Caco-2 (cell line): Measurements from ENCODE around the gene FOSL2. TPM values are rescaled to one million over a fixed set of nuclear protein-coding genes. Genes with fewer than 3 reads are reported as not detected.

Source experiments
- BruUV-seq: library from RNA; stranded (reverse); fragments of 400-500 nt; replicated peaks from 2 replicates; lab custom pipeline; 2021; lab: Mats Ljungman, UMichigan
- CTCF ChIA-PET: fragments of 300-600 bp; sonication (Branson Sonifier 250); formaldehyde crosslinking; loops from one replicate; lab custom pipeline; 2022; ENCODE audit warnings: antibody characterized with exemption; lab: Charles Lee
- POLR2A ChIA-PET: fragments of 300-600 bp; sonication (Branson Sonifier 250); formaldehyde crosslinking; loops from one replicate; lab custom pipeline; 2022; ENCODE audit warnings: antibody characterized with exemption; lab: Charles Lee
- DNase-seq, 2 experiments: peaks; one replicate each; pipeline versions ENCODE4 v3.0.0 to v3.0.0-alpha.2; 2020 to 2022
- H3K27me3 ChIP-seq: replicated peaks from 2 replicates; pipeline ENCODE4 v1.6.0; 2011; ENCODE audit warnings: low read length; ENCODE audit not compliant: control insufficient read depth, insufficient read depth
- H3K36me3 ChIP-seq: 2 replicates; pipeline ENCODE4 v1.5.1; 2011; ENCODE audit warnings: low read length; ENCODE audit not compliant: control insufficient read depth, insufficient read depth
- H3K4me1 ChIP-seq: fragments of 250-450 bp; sonication (Bioruptor Pico); 2 replicates; pipeline ENCODE4 v1.5.1; 2020; ENCODE audit warnings: mild to moderate bottlenecking
- H3K4me3 ChIP-seq: 2 replicates; pipeline ENCODE4 v1.5.1; 2011; ENCODE audit warnings: low read depth, mild to moderate bottlenecking, control low read depth, low read length
- H3K9me3 ChIP-seq: fragments of 250-450 bp; sonication (Bioruptor Pico); 2 replicates; pipeline ENCODE4 v1.5.1; 2020; ENCODE audit warnings: mild to moderate bottlenecking, moderate library complexity
- H3K27ac Mint-ChIP-seq: one replicate; pipeline ENCODE4 v1.8.0; 2022; ENCODE audit warnings: mixed read lengths; ENCODE audit not compliant: unreplicated experiment
- H3K27me3 Mint-ChIP-seq: one replicate; pipeline ENCODE4 v1.8.0; 2022; ENCODE audit warnings: mixed read lengths; ENCODE audit not compliant: insufficient read depth, unreplicated experiment
- H3K36me3 Mint-ChIP-seq: one replicate; pipeline ENCODE4 v1.8.0; 2022; ENCODE audit warnings: mild to moderate bottlenecking, mixed read lengths; ENCODE audit not compliant: insufficient read depth, unreplicated experiment
- H3K4me1 Mint-ChIP-seq: one replicate; pipeline ENCODE4 v1.8.0; 2022; ENCODE audit warnings: low read depth, mixed read lengths; ENCODE audit not compliant: unreplicated experiment
- H3K4me3 Mint-ChIP-seq: one replicate; pipeline ENCODE4 v1.8.0; 2022; ENCODE audit warnings: mild to moderate bottlenecking, moderate library complexity, mixed read lengths; ENCODE audit not compliant: unreplicated experiment
- H3K9me3 Mint-ChIP-seq: one replicate; pipeline ENCODE4 v1.8.0; 2022; ENCODE audit warnings: mixed read lengths; ENCODE audit not compliant: unreplicated experiment
- intact Hi-C: fragments of 100-400 bp; cut with micrococcal nuclease; formaldehyde crosslinking; loops from one replicate; pipeline ENCODE4 v1.10.0; 2022; ENCODE audit not compliant: unreplicated experiment
- total RNA-seq: library from RNA; stranded (reverse); gene quantifications from 2 replicates; pipeline ENCODE4 v1.2.3, GENCODE V29; 2022
- TF ChIP-seq, protein P1 (sequence below), 2 experiments: fragments of 200-600 bp in 1 of 2; IDR thresholded peaks; 1 replicate in 1 of 2; 2 replicates in 1 of 2; pipeline versions ENCODE4 v1.5.1 to v1.8.0; 2011 to 2022; ENCODE audit warnings: antibody characterized with exemption in 1 of 2, control low read depth in 1 of 2, inconsistent platforms in 1 of 2, low read depth in 1 of 2, low read length in 1 of 2, mild to moderate bottlenecking in 1 of 2, moderate library complexity in 1 of 2; ENCODE audit not compliant: insufficient read depth in 1 of 2, severe bottlenecking in 1 of 2, unreplicated experiment in 1 of 2

FOSL2 gene
- total RNA-seq, 1 experiment from 2014 or later = 64.6 TPM

DNA sequence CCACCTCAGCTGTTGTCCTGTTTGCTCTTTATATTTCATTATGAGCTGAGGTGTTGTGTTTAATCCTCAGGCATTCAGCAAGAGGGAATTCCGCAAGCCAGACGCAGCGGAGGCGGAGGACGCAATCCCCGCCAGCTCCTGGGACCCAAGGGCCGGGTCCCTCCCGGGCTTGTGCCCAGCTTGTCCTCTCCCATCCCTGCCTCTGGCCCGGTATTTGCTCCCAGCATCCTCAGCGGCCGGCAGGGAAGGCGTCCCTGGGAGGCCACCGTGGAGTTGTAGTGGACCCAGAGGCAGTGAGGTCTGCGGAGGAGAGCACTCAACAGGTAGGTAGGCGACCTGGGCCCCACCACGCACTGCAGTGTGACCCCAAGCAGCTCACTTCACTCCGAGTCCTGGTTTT, 42.5 kb upstream of the FOSL2 start:
- no TSS peak for BruUV-seq

DNA sequence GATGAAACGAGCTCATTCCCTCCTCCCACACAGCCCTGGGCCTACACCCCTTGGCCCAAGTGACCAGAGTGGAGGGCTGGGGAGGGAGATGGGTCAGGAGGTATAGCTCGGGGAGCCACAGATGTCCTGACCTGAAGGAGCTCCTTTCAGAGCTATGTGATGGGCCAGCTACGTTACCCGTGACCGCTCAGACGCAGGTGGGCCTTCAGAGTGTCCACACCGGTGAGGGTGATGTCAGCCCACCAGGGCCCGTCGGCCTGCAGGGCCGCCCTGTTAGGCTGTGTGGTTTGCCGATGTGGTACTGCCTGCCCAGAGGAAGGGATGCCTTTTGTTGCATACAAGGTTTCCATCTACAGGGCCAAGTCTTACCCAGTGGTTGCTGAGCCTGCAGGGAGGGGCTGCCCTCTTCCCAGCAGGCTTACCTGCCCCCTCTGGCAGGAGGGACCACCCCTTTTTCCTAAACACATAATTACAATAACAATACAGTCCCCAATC, 41.8 kb upstream of the FOSL2 start:
- ChIA-PET POLR2A (no interaction called here), CTCF (no interaction called here)
- no TSS peak for BruUV-seq
- H3K4me3 ChIP-seq = no peak overlapping the region
- intact Hi-C loops = no loop called here
- TF ChIP-seq, protein P1, sequence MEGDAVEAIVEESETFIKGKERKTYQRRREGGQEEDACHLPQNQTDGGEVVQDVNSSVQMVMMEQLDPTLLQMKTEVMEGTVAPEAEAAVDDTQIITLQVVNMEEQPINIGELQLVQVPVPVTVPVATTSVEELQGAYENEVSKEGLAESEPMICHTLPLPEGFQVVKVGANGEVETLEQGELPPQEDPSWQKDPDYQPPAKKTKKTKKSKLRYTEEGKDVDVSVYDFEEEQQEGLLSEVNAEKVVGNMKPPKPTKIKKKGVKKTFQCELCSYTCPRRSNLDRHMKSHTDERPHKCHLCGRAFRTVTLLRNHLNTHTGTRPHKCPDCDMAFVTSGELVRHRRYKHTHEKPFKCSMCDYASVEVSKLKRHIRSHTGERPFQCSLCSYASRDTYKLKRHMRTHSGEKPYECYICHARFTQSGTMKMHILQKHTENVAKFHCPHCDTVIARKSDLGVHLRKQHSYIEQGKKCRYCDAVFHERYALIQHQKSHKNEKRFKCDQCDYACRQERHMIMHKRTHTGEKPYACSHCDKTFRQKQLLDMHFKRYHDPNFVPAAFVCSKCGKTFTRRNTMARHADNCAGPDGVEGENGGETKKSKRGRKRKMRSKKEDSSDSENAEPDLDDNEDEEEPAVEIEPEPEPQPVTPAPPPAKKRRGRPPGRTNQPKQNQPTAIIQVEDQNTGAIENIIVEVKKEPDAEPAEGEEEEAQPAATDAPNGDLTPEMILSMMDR (IDR thresholded peaks at IDR 0.05; ENCODE audit: insufficient read depth in 1 of 2, low read depth in 1 of 2, low read length in 1 of 2, severe bottlenecking in 1 of 2, unreplicated experiment in 1 of 2) = no peak
- H3K36me3 Mint-ChIP-seq = no peaks in the 10 kb centered on the region
- no peak overlapping the region for H3K27ac Mint-ChIP-seq
- peaks cover under 1% of the 10 kb centered on the region for H3K4me1 Mint-ChIP-seq
- no peaks in the 10 kb centered on the region for H3K36me3 ChIP-seq
- no peaks in the 10 kb centered on the region for H3K9me3 ChIP-seq
- no peaks in the 10 kb centered on the region for H3K9me3 Mint-ChIP-seq
- no peaks in the 10 kb centered on the region for H3K4me1 ChIP-seq
- no peak overlapping the region for H3K4me3 Mint-ChIP-seq
- DNase-seq = no peak
- H3K27me3 Mint-ChIP-seq = no peaks in the 10 kb centered on the region
- no peaks in the 10 kb centered on the region for H3K27me3 ChIP-seq

More for the DNA sequence above, 42.5 kb upstream of the FOSL2 start:
- intact Hi-C loops = no loop called here
- Histone ChIP-seq H3K4me1 (no peaks in the 10 kb centered on the region; the same call in 1 of the 2 replicates), H3K36me3 (no peaks in the 10 kb centered on the region), H3K27me3 (no peaks in the 10 kb centered on the region), H3K4me3 (no peak overlapping the region), H3K9me3 (no peaks in the 10 kb centered on the region)
- Mint-ChIP-seq H3K36me3 (no peaks in the 10 kb centered on the region), H3K4me1 (peaks cover 6% of the 10 kb centered on the region), H3K4me3 (no peak overlapping the region), H3K27ac (no peak overlapping the region), H3K27me3 (no peaks in the 10 kb centered on the region), H3K9me3 (no peaks in the 10 kb centered on the region)
- no peak for DNase-seq
- POLR2A ChIA-PET = no interaction called here
- TF ChIP-seq, protein P1 (IDR thresholded peaks at IDR 0.05; ENCODE audit: insufficient read depth in 1 of 2, low read depth in 1 of 2, low read length in 1 of 2, severe bottlenecking in 1 of 2, unreplicated experiment in 1 of 2) = no peak
- CTCF ChIA-PET = no interaction called here

DNA sequence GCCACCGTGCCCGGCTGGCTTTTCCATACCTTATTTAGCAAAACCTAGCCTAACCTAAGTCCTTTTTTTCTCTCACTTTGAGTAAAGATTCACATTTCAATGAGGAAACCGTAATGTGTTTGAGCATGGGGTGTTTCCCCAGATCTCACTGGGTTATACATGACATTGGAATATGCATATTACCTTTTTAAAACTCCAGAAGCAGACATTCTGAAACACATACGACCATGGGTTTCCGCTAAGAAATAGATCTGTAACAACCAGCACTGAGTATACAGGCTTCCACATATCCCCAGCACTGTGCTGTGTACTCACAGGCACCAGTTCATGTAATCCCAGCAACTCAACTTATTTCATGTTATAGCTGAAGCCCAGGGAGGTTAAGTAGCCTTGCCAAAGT, 41.0 kb upstream of the FOSL2 start:
- Histone ChIP-seq H3K36me3 (no peaks in the 10 kb centered on the region), H3K4me3 (no peak overlapping the region), H3K9me3 (no peaks in the 10 kb centered on the region), H3K27me3 (no peaks in the 10 kb centered on the region), H3K4me1 (no peaks in the 10 kb centered on the region)
- ChIA-PET CTCF (no interaction called here), POLR2A (no interaction called here)
- no peaks in the 10 kb centered on the region for H3K27me3 Mint-ChIP-seq
- TF ChIP-seq, protein P1 (IDR thresholded peaks at IDR 0.05; ENCODE audit: insufficient read depth in 1 of 2, low read depth in 1 of 2, low read length in 1 of 2, severe bottlenecking in 1 of 2, unreplicated experiment in 1 of 2) = no peak
- BruUV-seq = no TSS peak
- no peak overlapping the region for H3K4me3 Mint-ChIP-seq
- no peaks in the 10 kb centered on the region for H3K9me3 Mint-ChIP-seq
- no peak for DNase-seq
- no peaks in the 10 kb centered on the region for H3K4me1 Mint-ChIP-seq
- H3K36me3 Mint-ChIP-seq = no peaks in the 10 kb centered on the region
- intact Hi-C loops = no loop called here
- H3K27ac Mint-ChIP-seq = no peak overlapping the region
